Coronary artery (tissue), 2 donors: Measurements from ENCODE around the gene MEF2C.

Experiments
- DNase-seq: peaks from one replicate; pipeline ENCODE4 v3.0.0-alpha.2; 2017; ENCODE audit warnings: low spot score
- H3K27ac ChIP-seq, 2 donors: fragments of 200-600 bp; sonication (generic); one replicate each; pipeline ENCODE4 v1.5.1; 2016 to 2019
- H3K4me3 ChIP-seq: fragments of 200-600 bp; sonication (generic); 2 replicates; pipeline ENCODE4 v1.5.1; 2016; ENCODE audit warnings: mild to moderate bottlenecking, moderate library complexity
- TF ChIP-seq, protein P1 (sequence below): fragments of 200-600 bp; sonication (generic); IDR thresholded peaks from one replicate; pipeline ENCODE4 v1.5.1; 2019; ENCODE audit warnings: antibody characterized with exemption

MEF2C gene

DNA sequence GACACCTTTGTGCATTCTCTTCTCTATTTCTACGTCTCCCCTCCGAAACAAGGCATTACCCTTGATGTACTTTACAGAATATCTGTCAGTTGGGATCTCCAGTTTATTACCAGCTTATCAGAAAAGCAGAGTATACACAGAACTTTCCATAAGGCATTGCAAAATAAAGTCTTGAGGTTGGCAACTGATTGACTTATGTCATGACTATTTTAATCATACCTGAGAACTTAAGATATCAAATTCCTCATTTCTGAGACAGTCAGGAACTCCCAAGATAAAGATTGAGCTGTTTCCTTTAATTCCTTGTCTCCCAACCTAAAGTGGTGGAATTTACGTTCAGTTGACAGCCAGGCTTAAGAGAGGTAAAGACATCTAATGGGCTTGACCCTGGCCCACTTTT lies 110.9 kb downstream of the MEF2C start:
- DNase-seq: no peak
- TF ChIP-seq, protein P1, sequence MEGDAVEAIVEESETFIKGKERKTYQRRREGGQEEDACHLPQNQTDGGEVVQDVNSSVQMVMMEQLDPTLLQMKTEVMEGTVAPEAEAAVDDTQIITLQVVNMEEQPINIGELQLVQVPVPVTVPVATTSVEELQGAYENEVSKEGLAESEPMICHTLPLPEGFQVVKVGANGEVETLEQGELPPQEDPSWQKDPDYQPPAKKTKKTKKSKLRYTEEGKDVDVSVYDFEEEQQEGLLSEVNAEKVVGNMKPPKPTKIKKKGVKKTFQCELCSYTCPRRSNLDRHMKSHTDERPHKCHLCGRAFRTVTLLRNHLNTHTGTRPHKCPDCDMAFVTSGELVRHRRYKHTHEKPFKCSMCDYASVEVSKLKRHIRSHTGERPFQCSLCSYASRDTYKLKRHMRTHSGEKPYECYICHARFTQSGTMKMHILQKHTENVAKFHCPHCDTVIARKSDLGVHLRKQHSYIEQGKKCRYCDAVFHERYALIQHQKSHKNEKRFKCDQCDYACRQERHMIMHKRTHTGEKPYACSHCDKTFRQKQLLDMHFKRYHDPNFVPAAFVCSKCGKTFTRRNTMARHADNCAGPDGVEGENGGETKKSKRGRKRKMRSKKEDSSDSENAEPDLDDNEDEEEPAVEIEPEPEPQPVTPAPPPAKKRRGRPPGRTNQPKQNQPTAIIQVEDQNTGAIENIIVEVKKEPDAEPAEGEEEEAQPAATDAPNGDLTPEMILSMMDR: no peak
- no peak overlapping the region for H3K4me3 ChIP-seq
- H3K27ac ChIP-seq: no peak overlapping the region

DNA sequence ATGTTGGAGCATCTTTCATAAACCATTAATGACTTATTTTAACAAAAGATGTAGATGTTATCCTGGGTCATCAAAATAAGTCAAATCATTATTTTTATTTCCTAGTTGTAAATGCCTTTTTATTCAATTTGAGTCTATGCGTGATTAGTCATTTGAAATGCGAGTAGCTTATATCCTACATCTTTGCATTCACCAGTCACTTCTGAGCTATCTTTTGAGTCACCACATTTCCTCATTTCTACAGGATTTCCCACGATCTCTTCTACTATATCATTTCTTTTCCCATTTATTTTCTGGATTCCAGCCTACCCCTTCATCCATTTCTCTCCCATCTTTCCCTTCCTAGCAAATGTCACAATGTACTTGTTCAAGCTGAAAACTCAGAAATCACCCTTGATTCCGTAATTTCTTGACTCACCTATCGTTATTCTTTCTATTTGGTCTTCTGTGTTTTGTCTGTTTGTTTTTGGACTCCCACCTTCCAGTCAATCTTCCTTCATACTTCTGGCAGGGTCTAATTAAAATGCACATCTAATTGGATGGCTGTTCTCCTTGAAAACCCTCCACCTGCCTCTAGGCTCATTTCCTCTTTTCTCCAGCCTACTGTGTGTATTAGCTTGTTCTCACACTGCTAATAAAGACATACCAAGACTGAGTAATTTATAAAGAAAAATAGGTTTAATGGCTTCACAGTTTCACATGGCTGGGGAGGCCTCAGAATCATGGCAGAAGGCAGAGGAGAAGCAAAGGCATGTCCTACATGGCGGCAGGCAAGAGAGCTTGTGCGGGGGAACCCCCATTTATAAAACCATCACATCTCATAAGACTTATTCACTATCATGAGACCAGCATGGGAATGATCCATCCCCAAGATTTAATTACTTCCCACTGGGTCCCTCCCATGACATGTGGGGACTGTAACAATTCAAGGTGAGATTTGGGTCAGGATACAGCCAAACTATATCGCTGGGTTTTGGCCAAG lies 112.4 kb downstream of the MEF2C start:
- no peak overlapping the region for H3K27ac ChIP-seq
- H3K4me3 ChIP-seq: no peak overlapping the region
- TF ChIP-seq, protein P1: no peak
- no peak for DNase-seq

DNA sequence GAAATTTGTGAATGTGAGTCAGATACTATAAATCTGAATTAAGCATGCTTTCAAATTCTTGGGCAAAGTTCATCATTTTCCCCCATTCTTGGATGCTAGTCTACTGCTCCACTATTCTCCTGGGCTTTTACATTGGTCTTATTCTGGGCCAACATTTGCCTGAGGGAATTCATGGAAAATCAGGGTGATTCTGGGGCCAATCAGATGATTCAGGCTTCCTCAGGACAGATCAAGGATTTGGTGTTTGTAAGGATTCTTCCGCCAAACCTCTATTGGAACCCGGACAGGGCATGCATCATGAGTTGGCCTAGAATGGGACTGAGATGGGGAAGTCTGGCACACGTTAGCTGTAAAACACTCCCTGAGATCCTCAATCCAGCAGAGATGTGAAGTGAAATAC lies 113.8 kb downstream of the MEF2C start:
- H3K4me3 ChIP-seq: no peak overlapping the region
- no peak for DNase-seq
- peak overlapping the region in 1 of 2 donors; percentile 15 for H3K27ac ChIP-seq
- TF ChIP-seq, protein P1: no peak

DNA sequence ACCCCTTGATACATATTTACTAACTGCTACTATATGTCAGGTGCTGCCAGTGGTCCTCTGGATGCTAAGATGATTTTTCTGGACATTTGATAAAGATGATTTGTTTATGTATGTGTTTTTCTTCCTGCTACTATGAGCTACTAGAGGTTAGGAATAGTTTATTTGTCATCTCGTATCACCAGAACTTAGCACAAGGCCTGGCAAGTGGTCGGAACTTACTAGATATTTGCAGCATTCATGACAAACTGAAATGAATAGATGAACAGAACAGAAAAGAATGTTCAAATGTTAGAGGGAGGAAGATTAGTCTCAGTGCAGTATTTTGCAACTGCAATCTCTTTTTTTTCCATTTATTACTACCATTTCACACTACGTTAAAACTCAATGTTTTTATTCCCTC lies 114.6 kb downstream of the MEF2C start:
- no peak for DNase-seq
- H3K4me3 ChIP-seq: no peak overlapping the region
- H3K27ac ChIP-seq: peak overlapping the region in 1 of 2 donors; percentile 26
- TF ChIP-seq, protein P1: no peak

DNA sequence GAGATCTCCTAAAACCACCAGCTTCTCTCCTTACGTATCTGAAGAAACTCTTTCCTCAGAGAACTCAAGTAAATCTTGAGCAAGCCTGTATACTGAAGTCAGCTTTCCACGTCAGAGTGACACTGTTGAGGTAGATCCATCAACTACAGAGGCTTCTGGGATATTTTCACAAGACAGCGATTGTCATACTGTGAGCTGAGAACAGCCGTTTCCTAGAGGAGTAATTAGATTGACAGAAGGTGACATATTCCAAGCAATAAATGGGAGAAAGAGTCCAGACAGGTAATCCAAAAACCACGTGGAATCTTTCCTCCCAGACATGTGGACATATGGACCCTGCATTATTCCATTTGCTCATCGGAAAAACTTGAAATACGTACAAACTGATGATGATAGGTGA lies 117.2 kb downstream of the MEF2C start:
- no peak for DNase-seq
- TF ChIP-seq, protein P1: no peak
- Histone ChIP-seq H3K4me3 (no peak overlapping the region), H3K27ac (no peak overlapping the region)

DNA sequence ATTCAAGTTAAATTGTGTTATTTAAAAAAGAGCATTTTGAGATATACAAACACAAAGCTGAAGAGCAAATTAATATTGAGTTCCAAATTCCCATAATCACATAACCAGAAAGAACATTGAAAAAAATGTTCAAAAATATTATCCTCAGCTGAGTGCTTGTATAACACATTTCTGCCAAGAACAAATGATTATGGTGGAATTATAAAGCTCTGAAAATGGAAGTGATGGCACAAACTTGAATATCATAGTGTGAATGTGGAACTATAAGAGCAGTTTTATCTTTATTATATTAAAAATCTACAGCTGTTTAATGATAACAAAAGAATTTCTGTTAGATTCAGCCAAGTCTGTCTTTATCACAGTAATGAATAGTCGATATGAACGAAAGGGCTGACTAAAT lies 117.8 kb downstream of the MEF2C start:
- no peak for DNase-seq
- Histone ChIP-seq H3K27ac (no peak overlapping the region), H3K4me3 (no peak overlapping the region)
- TF ChIP-seq, protein P1: no peak

DNA sequence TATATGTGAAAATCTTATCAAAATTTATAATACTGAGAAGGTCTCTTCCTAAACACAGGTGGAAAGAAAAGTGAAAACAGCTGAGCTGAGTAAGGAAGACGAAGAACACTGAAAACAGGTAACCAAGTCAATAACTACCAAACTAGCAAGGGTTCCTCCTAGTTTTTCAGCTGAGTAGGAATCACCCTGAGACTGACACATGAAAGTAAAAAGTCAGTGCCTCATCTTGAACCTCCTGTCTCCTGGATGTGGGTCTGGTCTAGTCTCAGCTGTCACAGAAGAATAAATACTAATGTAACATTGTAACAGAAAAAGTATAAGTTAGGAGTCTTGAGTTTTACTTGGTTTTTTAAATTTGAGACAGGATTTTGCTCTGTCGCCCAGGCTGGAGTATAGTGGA lies 121.0 kb downstream of the MEF2C start:
- H3K4me3 ChIP-seq: no peak overlapping the region
- no peak for DNase-seq

More for the DNA sequence above, 121.0 kb downstream of the MEF2C start:
- H3K27ac ChIP-seq: peak overlapping the region in 1 of 2 donors; percentile 12
- TF ChIP-seq, protein P1: no peak
